ENCODE results near the gene PTPRF. TPM values are rescaled to one million over a fixed set of nuclear protein-coding genes. Genes with fewer than 3 reads are reported as not detected.

PTPRF gene
- total and polyA plus RNA-seq, 4 donors: 41.2 to 241 (median 85.6) TPM

DNA sequence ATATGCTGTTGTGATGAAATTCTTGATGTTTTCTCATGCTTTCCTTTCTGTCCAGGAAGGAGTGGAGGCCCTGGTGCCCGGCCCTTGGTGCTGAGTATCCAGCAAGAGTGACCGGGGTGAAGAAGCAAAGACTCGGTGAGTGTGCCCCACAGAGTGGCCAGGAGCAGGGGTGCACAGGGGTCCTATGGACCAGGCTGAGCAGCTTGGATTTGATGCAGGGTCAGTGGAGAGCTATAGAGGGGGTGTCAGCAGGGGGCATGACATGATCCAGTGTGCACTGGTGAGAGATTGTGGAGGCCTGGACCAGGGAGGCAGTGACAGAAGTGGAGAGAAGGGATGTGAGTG lies 7.4 kb downstream of the PTPRF start:
- no peak for DNase-seq (ENCODE audit: low spot score)
- Histone ChIP-seq H3K9me3 (ENCODE audit: control insufficient read depth in 4 of 4, low read length in 3 of 4) (no peaks in the 10 kb centered on the region), H3K4me1 (ENCODE audit: control insufficient read depth in 4 of 4, insufficient read depth in 4 of 4, low read length in 3 of 4) (peaks cover 32 to 93% (median 79%) of the 10 kb centered on the region in 4 donors), H3K9ac (ENCODE audit: low read depth in 1 of 2, low read length in 2 of 2) (no peak overlapping the region), H3K36me3 (ENCODE audit: control insufficient read depth in 4 of 4, insufficient read depth in 3 of 4, low read depth in 1 of 4, low read length in 3 of 4) (peaks cover 0 to 6% (median 1%) of the 10 kb centered on the region in 4 donors), H3K4me3 (ENCODE audit: low read depth in 1 of 3, low read length in 3 of 3) (no peak overlapping the region), H3K27me3 (ENCODE audit: control insufficient read depth in 4 of 4, insufficient read depth in 4 of 4, low read length in 3 of 4) (no peaks in the 10 kb centered on the region), H3K27ac (ENCODE audit: low read depth in 1 of 2, low read length in 2 of 2) (peak overlapping the region in 1 of 2 donors; percentile 12)
- TF ChIP-seq, protein P1, sequence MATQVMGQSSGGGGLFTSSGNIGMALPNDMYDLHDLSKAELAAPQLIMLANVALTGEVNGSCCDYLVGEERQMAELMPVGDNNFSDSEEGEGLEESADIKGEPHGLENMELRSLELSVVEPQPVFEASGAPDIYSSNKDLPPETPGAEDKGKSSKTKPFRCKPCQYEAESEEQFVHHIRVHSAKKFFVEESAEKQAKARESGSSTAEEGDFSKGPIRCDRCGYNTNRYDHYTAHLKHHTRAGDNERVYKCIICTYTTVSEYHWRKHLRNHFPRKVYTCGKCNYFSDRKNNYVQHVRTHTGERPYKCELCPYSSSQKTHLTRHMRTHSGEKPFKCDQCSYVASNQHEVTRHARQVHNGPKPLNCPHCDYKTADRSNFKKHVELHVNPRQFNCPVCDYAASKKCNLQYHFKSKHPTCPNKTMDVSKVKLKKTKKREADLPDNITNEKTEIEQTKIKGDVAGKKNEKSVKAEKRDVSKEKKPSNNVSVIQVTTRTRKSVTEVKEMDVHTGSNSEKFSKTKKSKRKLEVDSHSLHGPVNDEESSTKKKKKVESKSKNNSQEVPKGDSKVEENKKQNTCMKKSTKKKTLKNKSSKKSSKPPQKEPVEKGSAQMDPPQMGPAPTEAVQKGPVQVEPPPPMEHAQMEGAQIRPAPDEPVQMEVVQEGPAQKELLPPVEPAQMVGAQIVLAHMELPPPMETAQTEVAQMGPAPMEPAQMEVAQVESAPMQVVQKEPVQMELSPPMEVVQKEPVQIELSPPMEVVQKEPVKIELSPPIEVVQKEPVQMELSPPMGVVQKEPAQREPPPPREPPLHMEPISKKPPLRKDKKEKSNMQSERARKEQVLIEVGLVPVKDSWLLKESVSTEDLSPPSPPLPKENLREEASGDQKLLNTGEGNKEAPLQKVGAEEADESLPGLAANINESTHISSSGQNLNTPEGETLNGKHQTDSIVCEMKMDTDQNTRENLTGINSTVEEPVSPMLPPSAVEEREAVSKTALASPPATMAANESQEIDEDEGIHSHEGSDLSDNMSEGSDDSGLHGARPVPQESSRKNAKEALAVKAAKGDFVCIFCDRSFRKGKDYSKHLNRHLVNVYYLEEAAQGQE (IDR thresholded peaks at IDR 0.05): no peak
- TF ChIP-seq, protein P2, sequence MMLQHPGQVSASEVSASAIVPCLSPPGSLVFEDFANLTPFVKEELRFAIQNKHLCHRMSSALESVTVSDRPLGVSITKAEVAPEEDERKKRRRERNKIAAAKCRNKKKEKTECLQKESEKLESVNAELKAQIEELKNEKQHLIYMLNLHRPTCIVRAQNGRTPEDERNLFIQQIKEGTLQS (IDR thresholded peaks at IDR 0.05): no peak
- TF ChIP-seq RXRA (IDR thresholded peaks at IDR 0.05) (no peak), YY1 (IDR thresholded peaks at IDR 0.05) (no peak), FOXA2 (IDR thresholded peaks at IDR 0.05) (no peak), NR2F2 (IDR thresholded peaks at IDR 0.05) (no peak), HNF4A (conservative IDR thresholded peaks at IDR 0.05) (no peak), GABPA (IDR thresholded peaks at IDR 0.05 in 1 of 2, conservative IDR thresholded peaks at IDR 0.05 in 1 of 2) (no peak), FOXA1 (IDR thresholded peaks at IDR 0.05) (no peak), JUND (IDR thresholded peaks at IDR 0.05) (no peak), TAF1 (conservative IDR thresholded peaks at IDR 0.05) (no peak), EGR1 (IDR thresholded peaks at IDR 0.05; ENCODE audit: low read depth in 2 of 2) (no peak), SP1 (IDR thresholded peaks at IDR 0.05) (no peak)
- TF ChIP-seq, protein P3, sequence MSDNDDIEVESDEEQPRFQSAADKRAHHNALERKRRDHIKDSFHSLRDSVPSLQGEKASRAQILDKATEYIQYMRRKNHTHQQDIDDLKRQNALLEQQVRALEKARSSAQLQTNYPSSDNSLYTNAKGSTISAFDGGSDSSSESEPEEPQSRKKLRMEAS (IDR thresholded peaks at IDR 0.05): no peak
- TF ChIP-seq, protein P4, sequence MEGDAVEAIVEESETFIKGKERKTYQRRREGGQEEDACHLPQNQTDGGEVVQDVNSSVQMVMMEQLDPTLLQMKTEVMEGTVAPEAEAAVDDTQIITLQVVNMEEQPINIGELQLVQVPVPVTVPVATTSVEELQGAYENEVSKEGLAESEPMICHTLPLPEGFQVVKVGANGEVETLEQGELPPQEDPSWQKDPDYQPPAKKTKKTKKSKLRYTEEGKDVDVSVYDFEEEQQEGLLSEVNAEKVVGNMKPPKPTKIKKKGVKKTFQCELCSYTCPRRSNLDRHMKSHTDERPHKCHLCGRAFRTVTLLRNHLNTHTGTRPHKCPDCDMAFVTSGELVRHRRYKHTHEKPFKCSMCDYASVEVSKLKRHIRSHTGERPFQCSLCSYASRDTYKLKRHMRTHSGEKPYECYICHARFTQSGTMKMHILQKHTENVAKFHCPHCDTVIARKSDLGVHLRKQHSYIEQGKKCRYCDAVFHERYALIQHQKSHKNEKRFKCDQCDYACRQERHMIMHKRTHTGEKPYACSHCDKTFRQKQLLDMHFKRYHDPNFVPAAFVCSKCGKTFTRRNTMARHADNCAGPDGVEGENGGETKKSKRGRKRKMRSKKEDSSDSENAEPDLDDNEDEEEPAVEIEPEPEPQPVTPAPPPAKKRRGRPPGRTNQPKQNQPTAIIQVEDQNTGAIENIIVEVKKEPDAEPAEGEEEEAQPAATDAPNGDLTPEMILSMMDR (IDR thresholded peaks at IDR 0.05; ENCODE audit: low read depth, low read length, missing input control): no peak
- 95% methylated on average over 3 of the region's 3 CpGs for WGBS

DNA sequence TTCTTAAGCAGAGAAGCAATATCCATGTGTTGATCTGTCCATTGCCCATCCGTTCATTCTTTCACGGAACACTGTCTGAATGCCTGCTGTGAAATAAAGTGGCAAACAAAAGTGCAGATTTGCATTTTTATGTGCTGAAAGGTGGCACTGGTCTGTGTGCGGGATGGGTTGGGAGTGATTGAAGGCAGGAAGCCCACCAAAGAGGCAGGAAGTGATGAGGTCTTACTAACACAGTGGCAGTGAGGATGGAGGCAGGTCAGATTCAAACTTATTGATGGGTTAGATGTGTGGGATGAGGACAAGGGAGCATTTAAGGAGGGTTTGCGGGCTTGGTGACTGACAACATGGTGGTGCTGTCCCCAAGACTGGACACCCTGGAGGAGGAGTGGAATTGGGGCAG lies 8.3 kb downstream of the PTPRF start:
- no peak overlapping the region for H3K9ac ChIP-seq (ENCODE audit: low read depth in 1 of 2, low read length in 2 of 2)
- no peaks in the 10 kb centered on the region for H3K27me3 ChIP-seq (ENCODE audit: control insufficient read depth in 4 of 4, insufficient read depth in 4 of 4, low read length in 3 of 4)
- no peak for DNase-seq (ENCODE audit: low spot score)
- no peak overlapping the region for H3K27ac ChIP-seq (ENCODE audit: low read depth in 1 of 2, low read length in 2 of 2)
- no peak overlapping the region for H3K4me3 ChIP-seq (ENCODE audit: low read depth in 1 of 3, low read length in 3 of 3)
- TF ChIP-seq, protein P3 (IDR thresholded peaks at IDR 0.05): no peak
- TF ChIP-seq FOXA1 (IDR thresholded peaks at IDR 0.05) (no peak), NR2F2 (IDR thresholded peaks at IDR 0.05) (no peak), SP1 (IDR thresholded peaks at IDR 0.05) (no peak)
- TF ChIP-seq, protein P4 (IDR thresholded peaks at IDR 0.05; ENCODE audit: low read depth, low read length, missing input control): no peak
- WGBS: 96% methylated on average over 4 of the region's 4 CpGs
- H3K36me3 ChIP-seq (ENCODE audit: control insufficient read depth in 4 of 4, insufficient read depth in 3 of 4, low read depth in 1 of 4, low read length in 3 of 4): peaks cover 0 to 6% (median 1%) of the 10 kb centered on the region in 4 donors
- H3K4me1 ChIP-seq (ENCODE audit: control insufficient read depth in 4 of 4, insufficient read depth in 4 of 4, low read length in 3 of 4): peaks cover 39 to 94% (median 81%) of the 10 kb centered on the region in 4 donors
- no peaks in the 10 kb centered on the region for H3K9me3 ChIP-seq (ENCODE audit: control insufficient read depth in 4 of 4, low read length in 3 of 4)
